ENCODE data around the gene KIF3C. TPM values are rescaled to one million over a fixed set of nuclear protein-coding genes. Genes with fewer than 3 reads are reported as not detected.
A peak's percentile ranks its signal among the peaks of the same experiment; 100 is the strongest.

Gene KIF3C
- total and polyA plus RNA-seq, 9 of the 15 experiments (the other 6 are each of a cell fraction or from before 2014, with no cell fraction given) = 0.69 to 6.7 (median 3.3) TPM

GRCh38 chr2:25982273-25982967 lies at the start of gene KIF3C (continued):
- TF ChIP-seq BRF1 (IDR thresholded peaks at IDR 0.05; ENCODE audit: borderline replicate concordance, extremely low read depth, insufficient read length) (no peak), SIN3B (IDR thresholded peaks at IDR 0.05; ENCODE audit: low read depth) (no peak), E2F8 (IDR thresholded peaks at IDR 0.05; ENCODE audit: low read depth, partially characterized antibody) (no peak), ZNF280B (CRISPR knock-in tag; IDR thresholded peaks at IDR 0.05) (no peak), SIN3A (IDR thresholded peaks at IDR 0.05; ENCODE audit: borderline replicate concordance in 2 of 2, control insufficient read depth in 1 of 2, low read depth in 2 of 2, low read length in 2 of 2) (peak; percentile 37 to 63; a peak in 2 of 4 replicates), TAF1 (IDR thresholded peaks at IDR 0.05; ENCODE audit: control insufficient read depth, extremely low read depth, insufficient read depth, low read length, severe bottlenecking) (peak; percentile 77), PHF8 (IDR thresholded peaks at IDR 0.05; ENCODE audit: borderline replicate concordance, low read length) (peak; percentile 59; the same call in 1 of the 2 replicates), ZNF143 (CRISPR knock-in tag; IDR thresholded peaks at IDR 0.05) (peak; percentile 87), GMEB1 (CRISPR knock-in tag; IDR thresholded peaks at IDR 0.05) (peak; percentile 67), BDP1 (IDR thresholded peaks at IDR 0.05; ENCODE audit: insufficient read depth, insufficient read length) (no peak), THAP12 (CRISPR knock-in tag; IDR thresholded peaks at IDR 0.05) (no peak), PATZ1 (CRISPR knock-in tag; IDR thresholded peaks at IDR 0.05; ENCODE audit: borderline replicate concordance) (no peak), ETS1 (conservative IDR thresholded peaks at IDR 0.05; ENCODE audit: control insufficient read depth, low read depth, low read length) (peak; percentile 80)
